Osteocyte (in vitro differentiated cells): Measurements from ENCODE around the gene ACAP3. TPM values are rescaled to one million over a fixed set of nuclear protein-coding genes. Genes with fewer than 3 reads are reported as not detected.

Source experiments
- DNase-seq: peaks from one replicate; pipeline ENCODE4 v3.0.0; 2021; ENCODE audit warnings: mixed read lengths; ENCODE audit not compliant: unreplicated experiment; ENCODE audit errors: extremely low spot score
- H3K27ac Mint-ChIP-seq: one replicate; pipeline ENCODE4 v1.8.0; 2021; ENCODE audit warnings: mild to moderate bottlenecking, mixed read lengths; ENCODE audit not compliant: unreplicated experiment
- H3K27me3 Mint-ChIP-seq: one replicate; pipeline ENCODE4 v1.8.0; 2021; ENCODE audit warnings: mixed read lengths; ENCODE audit not compliant: unreplicated experiment
- H3K36me3 Mint-ChIP-seq: one replicate; pipeline ENCODE4 v1.8.0; 2021; ENCODE audit warnings: mixed read lengths; ENCODE audit not compliant: unreplicated experiment
- H3K4me1 Mint-ChIP-seq: one replicate; pipeline ENCODE4 v1.8.0; 2021; ENCODE audit warnings: mixed read lengths; ENCODE audit not compliant: unreplicated experiment
- H3K4me3 Mint-ChIP-seq: one replicate; pipeline ENCODE4 v1.8.0; 2021; ENCODE audit warnings: mild to moderate bottlenecking, moderate library complexity, mixed read lengths; ENCODE audit not compliant: unreplicated experiment
- H3K9me3 Mint-ChIP-seq: one replicate; pipeline ENCODE4 v1.8.0; 2021; ENCODE audit warnings: mixed read lengths; ENCODE audit not compliant: unreplicated experiment
- total RNA-seq: library from RNA; stranded (reverse); gene quantifications from 2 replicates; pipeline ENCODE4 v1.2.1, GENCODE V29; 2021
- TF ChIP-seq, protein P1 (sequence below): fragments of 200-600 bp; sonication (generic); IDR thresholded peaks from 2 replicates; pipeline ENCODE4 v1.5.0; 2021; ENCODE audit warnings: antibody characterized with exemption, mild to moderate bottlenecking, moderate library complexity

The ACAP3 gene
- total RNA-seq, 1 donor from 2014 or later = 73.8 TPM

DNA sequence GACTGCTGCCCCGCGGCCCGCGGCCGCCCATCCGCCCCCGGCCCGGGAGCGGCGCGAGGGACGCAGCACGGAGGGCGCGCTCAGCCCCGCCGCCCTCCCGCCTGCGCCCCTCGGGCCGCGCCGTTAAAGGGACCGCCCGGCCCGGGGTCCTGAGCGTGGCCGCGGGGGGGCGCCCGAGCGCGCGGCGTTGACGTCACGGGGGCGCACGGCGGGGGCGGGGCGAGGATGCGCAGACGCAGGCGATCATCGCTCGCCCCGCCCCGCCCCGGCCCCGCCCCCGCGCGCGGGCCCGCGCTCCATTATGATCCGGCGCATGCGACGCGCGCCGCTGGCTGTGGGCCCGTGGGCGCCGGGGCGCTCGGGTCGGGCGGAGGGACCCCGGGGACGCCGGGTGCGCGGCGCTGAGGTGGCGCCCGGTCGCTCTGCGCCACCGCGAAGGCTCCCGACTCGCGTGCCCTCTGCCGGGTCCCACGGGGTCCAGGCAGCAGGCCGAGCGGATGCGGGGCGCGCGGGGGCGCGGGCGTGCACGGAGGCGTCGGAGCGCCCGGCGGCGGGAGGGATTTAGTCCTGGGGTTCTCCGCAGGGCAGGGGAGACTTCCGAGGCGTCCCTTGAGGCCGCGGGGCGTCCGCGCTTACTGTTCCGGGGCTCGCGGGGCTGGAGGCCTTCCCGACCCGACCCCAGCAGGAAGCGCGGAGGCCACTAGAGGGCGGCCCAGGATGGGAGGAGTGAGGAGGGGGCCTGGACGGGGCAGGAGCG lies 41.7 kb upstream of the ACAP3 start, which contains the start of gene DVL1:
Gene DVL1, minus strand, starts transcription at position 163 of the 757 bp plus-strand sequence. CDS start 353 bp downstream, outside the sequence.
- TF ChIP-seq, protein P1, sequence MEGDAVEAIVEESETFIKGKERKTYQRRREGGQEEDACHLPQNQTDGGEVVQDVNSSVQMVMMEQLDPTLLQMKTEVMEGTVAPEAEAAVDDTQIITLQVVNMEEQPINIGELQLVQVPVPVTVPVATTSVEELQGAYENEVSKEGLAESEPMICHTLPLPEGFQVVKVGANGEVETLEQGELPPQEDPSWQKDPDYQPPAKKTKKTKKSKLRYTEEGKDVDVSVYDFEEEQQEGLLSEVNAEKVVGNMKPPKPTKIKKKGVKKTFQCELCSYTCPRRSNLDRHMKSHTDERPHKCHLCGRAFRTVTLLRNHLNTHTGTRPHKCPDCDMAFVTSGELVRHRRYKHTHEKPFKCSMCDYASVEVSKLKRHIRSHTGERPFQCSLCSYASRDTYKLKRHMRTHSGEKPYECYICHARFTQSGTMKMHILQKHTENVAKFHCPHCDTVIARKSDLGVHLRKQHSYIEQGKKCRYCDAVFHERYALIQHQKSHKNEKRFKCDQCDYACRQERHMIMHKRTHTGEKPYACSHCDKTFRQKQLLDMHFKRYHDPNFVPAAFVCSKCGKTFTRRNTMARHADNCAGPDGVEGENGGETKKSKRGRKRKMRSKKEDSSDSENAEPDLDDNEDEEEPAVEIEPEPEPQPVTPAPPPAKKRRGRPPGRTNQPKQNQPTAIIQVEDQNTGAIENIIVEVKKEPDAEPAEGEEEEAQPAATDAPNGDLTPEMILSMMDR = peak; percentile 62
- Mint-ChIP-seq H3K4me1 (peaks cover 52% of the 10 kb centered on the region), H3K27ac (peak within 1 kb of the TSS; percentile 56), H3K27me3 (no peaks in the 10 kb centered on the region), H3K9me3 (no peaks in the 10 kb centered on the region), H3K4me3 (peak within 1 kb of the TSS; percentile 80), H3K36me3 (peaks cover 9% of the 10 kb centered on the region)
- DNase-seq = no peak

DNA sequence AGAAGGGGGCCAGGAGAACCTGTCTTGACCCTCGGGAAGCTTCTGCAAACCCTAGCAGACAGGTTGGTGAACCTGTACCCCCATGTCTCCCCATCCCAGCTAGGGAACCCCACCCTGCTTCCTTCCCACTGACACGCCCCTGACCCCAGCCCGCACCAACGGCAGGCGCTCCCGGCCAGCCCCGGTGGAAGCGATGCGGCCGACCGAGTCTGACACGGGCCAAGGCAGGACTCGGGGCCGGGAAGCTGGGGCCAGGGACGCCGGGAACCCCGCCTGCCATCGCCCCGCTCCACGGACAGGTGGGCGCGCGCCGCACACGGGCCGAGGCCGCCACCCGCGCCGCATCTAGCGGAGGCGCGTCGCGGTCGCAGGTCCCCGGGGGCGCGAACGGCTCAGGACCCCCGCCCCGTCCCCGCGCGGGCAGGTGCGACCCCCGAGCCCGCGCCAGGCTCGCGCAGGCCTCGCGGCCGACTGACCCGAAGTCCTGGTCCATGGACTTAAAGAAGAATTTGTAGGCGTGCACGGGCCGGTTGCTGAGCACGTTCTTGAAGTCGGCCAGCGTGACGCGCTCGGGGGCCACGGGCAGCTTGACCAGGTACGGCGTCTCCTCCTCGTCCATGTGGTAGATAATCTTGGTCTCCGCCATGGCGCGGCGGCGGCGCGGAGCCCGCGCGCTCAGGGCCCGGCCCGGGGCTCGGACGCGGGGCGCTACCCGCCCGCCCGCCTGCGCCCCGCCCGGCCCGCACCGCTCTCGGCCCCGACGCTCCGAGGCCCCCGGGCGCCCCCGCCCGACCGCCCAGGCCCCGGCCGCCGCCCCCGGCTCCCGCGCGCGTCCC lies 40.9 kb upstream of the ACAP3 start:
- Mint-ChIP-seq H3K36me3 (peaks cover 7% of the 10 kb centered on the region), H3K27ac (peak overlapping the region; percentile 56), H3K4me3 (peak overlapping the region; percentile 80), H3K9me3 (no peaks in the 10 kb centered on the region), H3K27me3 (no peaks in the 10 kb centered on the region), H3K4me1 (peaks cover 47% of the 10 kb centered on the region)
- DNase-seq = no peak
- TF ChIP-seq, protein P1 = no peak

DNA sequence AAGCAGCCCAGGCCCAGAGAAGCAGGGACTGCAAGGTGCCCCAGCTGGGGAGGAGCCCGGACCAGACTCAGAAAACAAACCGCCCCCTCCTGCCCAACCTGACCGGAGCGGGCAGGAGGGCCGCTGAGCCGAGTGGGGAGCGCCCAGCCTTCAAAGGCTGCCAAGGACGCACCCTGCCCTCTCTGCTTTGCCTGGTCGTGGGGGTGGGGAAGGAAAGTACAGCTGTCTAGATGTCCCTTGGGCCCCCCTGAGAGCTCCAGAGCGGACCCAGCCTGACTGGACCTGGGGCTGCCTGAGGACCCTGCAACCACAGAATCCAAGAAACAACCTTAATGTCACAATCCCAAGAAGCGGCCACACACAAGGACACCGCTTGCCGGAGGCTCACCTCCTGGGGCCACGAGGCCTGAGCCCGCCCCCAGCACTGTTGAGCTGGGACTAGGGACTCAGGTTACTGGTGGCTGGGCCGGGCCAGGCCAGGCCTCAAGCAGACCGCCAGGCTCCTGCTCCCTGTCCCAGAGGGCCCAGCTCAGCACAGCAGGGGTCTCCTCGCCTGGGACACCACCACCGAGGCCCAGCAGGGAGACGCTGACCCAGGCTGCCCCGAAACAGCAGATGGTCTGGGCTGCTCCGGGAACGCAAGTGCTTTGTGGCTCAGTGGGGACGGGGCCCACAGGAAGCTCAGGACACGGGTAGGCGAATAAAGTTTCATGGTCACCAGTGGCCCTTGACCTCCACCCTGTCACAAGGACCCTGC lies 40.1 kb upstream of the ACAP3 start:
- Mint-ChIP-seq H3K27ac (peak overlapping the region; percentile 56), H3K36me3 (peaks cover 5% of the 10 kb centered on the region), H3K27me3 (no peaks in the 10 kb centered on the region), H3K9me3 (no peaks in the 10 kb centered on the region), H3K4me1 (peaks cover 39% of the 10 kb centered on the region), H3K4me3 (peak overlapping the region; percentile 80)
- TF ChIP-seq, protein P1 = no peak
- no peak for DNase-seq

DNA sequence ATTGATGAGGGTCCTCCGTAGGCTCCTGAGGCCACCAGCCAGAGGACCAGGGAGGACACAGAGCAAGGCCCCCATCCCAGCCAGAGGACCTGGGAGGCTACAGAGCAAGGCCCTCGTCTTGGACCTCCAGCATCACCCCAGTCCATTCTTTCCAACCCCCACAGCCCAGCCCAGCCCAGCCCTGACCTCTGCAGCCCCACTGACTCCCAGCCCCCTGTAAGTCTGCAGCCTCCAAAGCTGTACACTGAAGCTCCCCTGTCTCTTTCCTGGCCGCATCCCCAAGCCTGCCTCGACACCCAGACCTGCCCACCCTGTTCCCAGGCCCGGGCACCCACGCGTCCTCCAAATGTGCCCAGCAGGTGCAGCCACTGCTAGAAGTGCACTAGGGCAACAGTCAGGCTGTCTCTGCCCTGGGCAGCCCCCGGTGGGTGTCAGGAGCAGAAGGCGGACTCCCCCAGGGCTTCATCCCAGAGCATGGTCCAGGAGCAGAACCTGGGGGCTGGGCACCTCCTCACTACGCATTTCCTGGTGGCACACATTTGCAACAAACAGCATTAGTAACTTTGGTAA lies 39.4 kb upstream of the ACAP3 start:
- Mint-ChIP-seq H3K36me3 (no peaks in the 10 kb centered on the region), H3K4me1 (peaks cover 32% of the 10 kb centered on the region), H3K9me3 (no peaks in the 10 kb centered on the region), H3K4me3 (peak overlapping the region; percentile 80), H3K27me3 (no peaks in the 10 kb centered on the region), H3K27ac (peak overlapping the region; percentile 56)
- no peak for DNase-seq
- TF ChIP-seq, protein P1 = no peak
